A549 (cell line): ENCODE data around the gene C7.

Experiments
- EHMT2 ChIP-seq: fragments of 200-600 bp; sonication (generic); IDR thresholded peaks from 2 replicates; pipeline ENCODE4 v1.6.1; 2016; ENCODE audit warnings: antibody characterized with exemption, low read depth, mild to moderate bottlenecking, moderate library complexity
- TF ChIP-seq, protein P1 (sequence below): fragments of 150-350 bp; IDR thresholded peaks from 2 replicates; pipeline ENCODE4 v1.6.1; 2014; ENCODE audit warnings: low read depth, mild to moderate bottlenecking, low read length

GRCh38 chr5:40932766-40933165 is 23.5 kb downstream of the C7 start:
- no peak for TF ChIP-seq EHMT2
- TF ChIP-seq, protein P1, sequence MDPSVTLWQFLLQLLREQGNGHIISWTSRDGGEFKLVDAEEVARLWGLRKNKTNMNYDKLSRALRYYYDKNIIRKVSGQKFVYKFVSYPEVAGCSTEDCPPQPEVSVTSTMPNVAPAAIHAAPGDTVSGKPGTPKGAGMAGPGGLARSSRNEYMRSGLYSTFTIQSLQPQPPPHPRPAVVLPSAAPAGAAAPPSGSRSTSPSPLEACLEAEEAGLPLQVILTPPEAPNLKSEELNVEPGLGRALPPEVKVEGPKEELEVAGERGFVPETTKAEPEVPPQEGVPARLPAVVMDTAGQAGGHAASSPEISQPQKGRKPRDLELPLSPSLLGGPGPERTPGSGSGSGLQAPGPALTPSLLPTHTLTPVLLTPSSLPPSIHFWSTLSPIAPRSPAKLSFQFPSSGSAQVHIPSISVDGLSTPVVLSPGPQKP: no peak
